GM19328 (cell line): ENCODE measurements around the gene CMYA5.
"Not testable (repeated sequence)": the region's sequence is repeated elsewhere in the genome, so short reads cannot be mapped to it uniquely, and the experiment has no call there.

ENCODE experiments used
- ATAC-seq: cut with Tn5 transposase; IDR thresholded peaks from one replicate; pipeline ENCODE4 v1.9.1; 2021; ENCODE audit warnings: mild to moderate bottlenecking, moderate library complexity; ENCODE audit not compliant: unreplicated experiment

Gene CMYA5

DNA sequence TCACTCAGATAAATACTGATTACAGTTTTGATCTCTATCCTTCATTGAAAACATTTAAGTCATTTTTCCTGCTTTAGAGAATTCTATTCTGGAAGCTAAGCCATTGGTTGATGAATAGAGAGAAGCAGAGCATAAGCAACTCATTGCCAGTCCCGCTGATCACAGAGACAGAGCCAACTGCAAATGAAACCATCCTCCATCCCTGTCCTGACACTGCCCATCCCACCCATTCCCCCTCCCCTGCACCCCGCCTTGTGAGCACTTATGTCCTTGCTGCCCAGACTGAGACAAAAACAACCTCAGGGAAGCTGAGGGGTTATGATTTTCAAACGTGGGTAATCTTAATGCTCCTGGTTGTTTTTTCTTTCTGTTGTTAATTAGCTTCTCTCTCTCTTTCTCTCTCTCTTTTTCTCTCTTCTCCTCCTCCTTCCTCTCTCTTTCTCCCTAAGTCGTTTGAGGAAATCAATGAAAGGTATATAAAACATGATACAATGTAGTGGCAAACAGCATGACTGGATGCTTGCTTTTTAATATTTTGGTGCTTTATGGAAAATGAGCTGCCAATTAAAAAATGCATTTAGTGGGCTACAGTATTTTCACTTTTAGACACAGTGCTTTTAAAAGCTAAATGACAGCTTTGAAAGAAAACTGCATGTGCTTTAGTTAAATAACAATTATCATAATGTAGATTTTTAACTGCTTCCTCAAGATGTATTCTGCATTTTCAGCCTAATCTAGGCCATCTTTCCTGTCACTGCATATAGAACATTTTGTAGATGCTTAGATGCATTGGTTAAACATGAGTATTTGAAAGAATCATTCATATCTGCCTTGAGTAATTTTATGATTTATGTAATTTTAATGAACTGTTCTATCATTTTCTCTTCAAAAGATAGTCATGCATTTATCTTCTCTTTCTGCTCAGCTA is 57.3 kb downstream of the CMYA5 start:
- ATAC-seq, result no peak

GRCh38 chr5:79750611-79751510 is 61.2 kb downstream of the CMYA5 start:
- ATAC-seq, result no peak

- ATAC-seq, result no peak
These were observed 63.5 kb downstream of the CMYA5 start for GRCh38 chr5:79753092-79753491.

- no peak for ATAC-seq
These were observed 64.4 kb downstream of the CMYA5 start for GRCh38 chr5:79753877-79754645.

GRCh38 chr5:79754865-79755555 is 65.4 kb downstream of the CMYA5 start:
- no peak for ATAC-seq

DNA sequence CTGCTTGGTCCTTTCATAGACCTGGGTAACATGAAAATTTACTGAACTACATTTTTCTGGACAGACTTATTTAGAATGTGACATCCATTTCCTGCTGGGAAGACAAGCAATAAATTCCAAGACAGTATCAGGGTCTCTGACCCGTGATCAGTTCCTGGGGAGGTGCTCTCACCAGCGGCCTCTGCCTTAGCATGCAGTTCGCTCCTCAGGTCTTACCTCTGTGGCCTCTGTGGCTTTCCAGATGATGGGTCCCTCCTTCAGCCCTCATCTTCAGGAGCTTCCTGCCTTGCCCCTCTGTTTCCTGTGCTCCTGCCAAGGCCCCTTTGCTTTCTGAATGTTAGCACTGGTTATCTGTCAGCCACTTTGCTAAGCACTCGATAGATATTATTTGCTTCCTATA is 66.4 kb downstream of the CMYA5 start:
- no peak for ATAC-seq

DNA sequence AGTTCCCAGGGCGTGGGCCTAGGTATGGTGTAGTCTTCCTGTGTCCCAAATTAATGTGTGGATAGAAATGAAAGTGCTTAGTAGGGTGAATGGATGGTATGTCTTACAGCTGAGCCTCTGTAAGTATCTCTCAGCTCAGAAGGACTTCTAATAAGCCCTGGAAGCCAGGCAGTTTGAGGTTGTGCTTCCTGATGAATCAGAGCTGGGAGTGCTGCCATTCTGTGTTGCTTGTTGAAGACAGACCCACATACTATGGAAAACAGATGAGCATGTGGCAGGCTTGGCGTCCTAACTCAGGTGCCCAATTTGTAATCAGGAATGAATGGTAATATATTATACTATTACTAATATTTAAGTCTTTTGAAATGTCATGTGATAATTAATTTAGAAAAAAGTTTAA is 69.8 kb downstream of the CMYA5 start:
- ATAC-seq, result no peak

DNA sequence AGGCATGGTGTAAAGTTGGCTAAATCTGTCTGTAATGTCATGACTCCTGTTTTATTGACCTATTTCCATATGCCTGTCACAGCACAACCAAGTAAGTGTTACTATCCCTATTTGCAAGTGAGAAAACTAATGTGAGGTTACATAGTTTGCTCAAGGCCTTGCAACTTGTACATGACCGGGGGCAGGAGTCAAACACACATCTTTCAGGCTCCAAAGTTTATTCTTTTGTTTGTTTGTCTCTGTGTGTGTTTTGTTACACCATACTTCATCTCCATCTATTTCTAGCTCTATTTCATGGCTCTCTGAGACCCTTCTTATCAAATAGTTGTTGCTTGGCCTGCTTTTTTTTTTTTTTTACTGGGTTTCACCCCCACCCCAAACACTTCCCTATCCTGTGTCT is 70.2 kb downstream of the CMYA5 start:
- ATAC-seq, result no peak

DNA sequence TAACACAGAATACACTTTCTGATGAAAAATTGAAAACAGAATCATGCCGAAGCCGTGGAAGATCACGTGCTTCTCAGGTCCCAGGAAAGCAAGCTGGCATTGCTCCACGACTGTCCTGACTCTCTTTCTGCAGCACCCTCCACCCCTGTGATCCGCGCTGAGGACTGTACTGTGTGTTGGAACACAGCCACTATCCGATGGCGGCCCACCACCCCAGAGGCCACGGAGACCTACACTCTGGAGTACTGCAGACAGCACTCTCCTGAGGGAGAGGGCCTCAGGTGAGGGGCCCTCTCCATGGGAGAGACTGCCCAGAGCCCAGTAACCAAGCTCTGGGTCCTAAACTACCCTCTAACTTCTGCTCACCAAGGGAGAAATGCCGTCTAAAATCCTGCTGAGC is 73.3 kb downstream of the CMYA5 start:
- ATAC-seq, result no peak

- not testable (repeated sequence) for ATAC-seq
These were observed 74.5 kb downstream of the CMYA5 start for GRCh38 chr5:79764147-79764546.

GRCh38 chr5:79771387-79771786 is 81.8 kb downstream of the CMYA5 start:
- ATAC-seq, result no peak

DNA sequence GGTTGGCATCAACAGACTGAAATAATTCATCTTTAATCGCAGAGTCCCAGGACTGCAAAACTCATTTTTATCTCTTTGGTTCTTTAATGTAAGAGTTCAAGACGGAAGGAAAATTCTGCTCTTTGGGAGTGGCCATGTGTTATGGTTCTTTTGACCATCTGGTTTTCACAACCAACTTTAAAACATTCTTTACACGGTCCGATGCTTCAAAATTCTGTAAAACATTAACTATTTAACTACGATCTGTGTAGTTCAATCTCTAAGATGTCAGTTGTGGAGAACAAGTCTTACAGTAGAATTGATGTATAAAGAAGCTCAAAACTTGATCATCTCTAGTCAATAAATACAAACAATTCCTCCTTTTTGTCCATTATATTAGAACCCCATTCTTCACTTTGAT is 83.0 kb downstream of the CMYA5 start:
- no peak for ATAC-seq

DNA sequence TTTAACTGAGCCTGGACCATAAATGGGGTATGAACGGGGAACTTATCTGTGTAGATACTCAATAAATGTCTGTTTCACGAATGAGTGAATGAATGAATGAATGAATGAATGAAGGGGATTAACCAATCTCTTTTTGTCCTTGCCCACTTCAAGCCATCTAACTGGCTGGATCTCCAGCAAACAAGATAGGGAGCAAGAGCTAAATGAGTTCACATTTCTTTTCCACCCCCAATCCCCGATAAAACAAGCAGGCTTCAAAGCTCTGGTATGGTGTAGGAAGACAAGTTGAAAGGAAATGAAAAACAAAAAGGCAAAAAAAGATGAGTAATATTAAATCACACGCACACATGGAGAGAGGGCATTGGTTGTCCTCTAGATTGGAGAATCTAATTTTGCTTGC is 84.0 kb downstream of the CMYA5 start:
- ATAC-seq, result no peak

GRCh38 chr5:79774171-79774854 is 84.7 kb downstream of the CMYA5 start:
- ATAC-seq, result no peak

GRCh38 chr5:79774855-79775237 is 85.2 kb downstream of the CMYA5 start:
- no peak for ATAC-seq

DNA sequence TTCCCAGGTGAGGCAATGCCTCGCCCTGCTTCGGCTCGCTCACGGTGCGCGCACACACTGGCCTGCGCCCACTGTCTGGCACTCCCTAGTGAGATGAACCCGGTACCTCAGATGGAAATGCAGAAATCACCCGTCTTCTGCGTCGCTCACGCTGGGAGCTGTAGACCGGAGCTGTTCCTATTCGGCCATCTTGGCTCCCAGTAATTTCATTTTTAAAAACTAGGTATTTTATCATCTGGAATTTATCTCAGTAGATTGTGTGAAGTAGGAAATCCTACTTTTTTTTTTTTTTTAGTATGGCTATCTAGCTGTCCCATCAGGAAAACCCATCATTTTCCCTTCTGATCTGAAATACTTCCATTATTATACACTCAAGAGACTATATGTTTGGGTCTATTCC is 95.1 kb downstream of the CMYA5 start:
- not testable (repeated sequence) for ATAC-seq

GRCh38 chr5:79785983-79786382 is 96.3 kb downstream of the CMYA5 start:
- no peak for ATAC-seq

DNA sequence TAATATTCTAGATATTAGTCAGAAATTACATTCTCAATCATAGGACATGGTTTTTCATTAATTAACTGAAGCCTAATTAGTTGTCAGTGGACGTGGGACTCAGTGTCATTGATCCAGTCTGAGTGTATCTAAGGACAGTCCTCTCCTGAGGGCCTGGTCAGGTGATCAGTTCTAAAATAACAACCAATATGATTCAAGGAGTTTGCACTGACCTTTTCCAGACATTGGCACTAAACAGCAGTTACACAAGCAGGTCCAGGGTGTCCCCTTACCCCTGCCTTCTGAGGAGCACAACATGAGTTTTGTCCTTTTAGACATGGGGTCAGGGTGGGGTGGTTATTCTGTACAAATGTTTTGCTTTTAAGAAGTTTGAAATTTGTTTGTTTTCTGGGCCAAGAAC is 97.8 kb downstream of the CMYA5 start:
- no peak for ATAC-seq

- no peak for ATAC-seq
These were observed 102.2 kb downstream of the CMYA5 start for GRCh38 chr5:79791843-79792242.

DNA sequence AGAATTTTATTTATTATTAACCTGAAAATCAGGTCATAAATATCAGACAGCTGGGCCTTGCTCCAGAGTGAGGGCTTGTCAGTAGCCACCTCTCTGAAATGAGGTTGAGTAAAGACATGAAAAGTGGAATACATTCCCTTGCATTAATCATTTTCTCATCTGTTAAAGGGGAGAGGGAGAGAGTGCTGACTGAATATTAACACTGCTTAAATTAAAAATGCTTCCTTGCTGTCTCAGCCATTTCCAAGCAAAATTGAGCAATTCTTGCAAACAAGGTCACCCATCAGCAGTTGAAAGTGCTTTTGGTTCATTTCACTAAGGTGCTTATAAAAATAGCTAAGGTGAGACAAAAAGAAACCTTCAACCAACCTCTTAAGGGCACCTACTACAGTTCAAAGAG is 102.8 kb downstream of the CMYA5 start:
- ATAC-seq, result no peak
